Upper lobe of left lung (tissue), 4 donors: Measurements from ENCODE around the gene SRA1.

Source experiments
- CTCF ChIP-seq, 6 experiments: fragments of 450-650 bp in 4 of 6; fragments of 200-600 bp in 2 of 6; sonication (generic) in 2 of 6; IDR thresholded peaks; one replicate each; pipeline ENCODE4 v1.5.1; 2016 to 2019; ENCODE audit warnings: antibody characterized with exemption in 6 of 6
- POLR2A ChIP-seq, 4 donors: fragments of 450-650 bp; IDR thresholded peaks; one replicate each; pipeline ENCODE4 v1.5.1; 2016 to 2017; ENCODE audit warnings: antibody characterized with exemption in 4 of 4, mild to moderate bottlenecking in 2 of 4
- POLR2AphosphoS5 ChIP-seq, 2 donors: sonication (generic); formaldehyde crosslinking; IDR thresholded peaks; one replicate each; pipeline ENCODE4 v1.5.1; 2017; ENCODE audit warnings: antibody characterized with exemption in 2 of 2

DNA sequence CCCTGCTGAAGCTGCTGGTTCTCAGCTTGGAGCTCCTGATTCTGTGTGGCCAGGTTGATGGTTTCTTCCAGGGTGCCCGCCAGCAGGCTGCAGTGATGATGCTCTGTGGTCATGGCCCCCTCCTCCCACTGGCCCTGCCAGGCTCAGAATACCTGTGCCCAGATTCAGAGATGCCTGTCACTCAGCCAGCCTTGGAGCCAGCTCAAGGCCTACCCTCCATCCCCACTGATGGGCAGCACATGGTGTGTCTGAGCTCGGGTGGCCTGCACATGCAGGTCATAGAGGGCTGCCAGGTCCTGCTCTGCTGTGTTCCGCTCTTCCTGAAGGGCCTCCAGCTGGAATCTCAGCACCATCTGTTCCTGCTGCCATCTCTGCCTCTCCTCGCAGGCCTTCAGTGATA, 12.8 kb upstream of the SRA1 start:
- TF ChIP-seq CTCF (IDR thresholded peaks at IDR 0.05) (no peak), POLR2AphosphoS5 (IDR thresholded peaks at IDR 0.05) (no peak), POLR2A (IDR thresholded peaks at IDR 0.05) (no peak)
